ENCODE data around the gene HSFY1. TPM values are rescaled to one million over a fixed set of nuclear protein-coding genes. Genes with fewer than 3 reads are reported as not detected.
"Not testable (repeated sequence)": the region's sequence is repeated elsewhere in the genome, so short reads cannot be mapped to it uniquely, and the experiment has no call there.

The HSFY1 gene, protein sequence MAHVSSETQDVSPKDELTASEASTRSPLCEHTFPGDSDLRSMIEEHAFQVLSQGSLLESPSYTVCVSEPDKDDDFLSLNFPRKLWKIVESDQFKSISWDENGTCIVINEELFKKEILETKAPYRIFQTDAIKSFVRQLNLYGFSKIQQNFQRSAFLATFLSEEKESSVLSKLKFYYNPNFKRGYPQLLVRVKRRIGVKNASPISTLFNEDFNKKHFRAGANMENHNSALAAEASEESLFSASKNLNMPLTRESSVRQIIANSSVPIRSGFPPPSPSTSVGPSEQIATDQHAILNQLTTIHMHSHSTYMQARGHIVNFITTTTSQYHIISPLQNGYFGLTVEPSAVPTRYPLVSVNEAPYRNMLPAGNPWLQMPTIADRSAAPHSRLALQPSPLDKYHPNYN
- not detected for total RNA-seq

DNA sequence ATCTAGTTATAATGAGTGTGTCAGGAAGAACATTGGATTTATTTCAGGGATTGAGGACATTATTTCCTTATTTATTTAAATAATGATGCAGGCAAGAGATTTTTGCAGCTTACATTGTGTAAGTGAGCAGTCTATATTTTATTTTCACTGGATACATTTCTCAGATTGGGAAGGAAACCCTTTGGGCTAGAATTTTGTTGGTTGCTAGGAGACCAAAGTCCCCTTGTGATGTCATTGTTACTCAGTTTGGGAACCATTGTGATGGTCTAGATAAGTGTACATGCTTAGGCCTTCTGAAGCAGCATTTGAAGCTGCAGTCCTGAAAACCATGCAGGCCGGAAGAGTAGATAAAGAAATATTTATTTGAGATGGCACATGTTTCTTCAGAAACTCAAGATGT lies at the start of gene HSFY1:
HSFY1 (plus strand) TSS at position 301 of the 400 bp plus-strand sequence; CDS start at position 369, 68 bp downstream.
- no CpG with 5 or more reads among the region's 1 CpG for WGBS
- H3K27ac ChIP-seq; DNase-seq (ENCODE audit: low spot score in 2 of 2); H3K9me3 ChIP-seq; H3K27me3 ChIP-seq; H3K36me3 ChIP-seq; H3K4me1 ChIP-seq; H3K4me3 ChIP-seq: not testable (repeated sequence)

DNA sequence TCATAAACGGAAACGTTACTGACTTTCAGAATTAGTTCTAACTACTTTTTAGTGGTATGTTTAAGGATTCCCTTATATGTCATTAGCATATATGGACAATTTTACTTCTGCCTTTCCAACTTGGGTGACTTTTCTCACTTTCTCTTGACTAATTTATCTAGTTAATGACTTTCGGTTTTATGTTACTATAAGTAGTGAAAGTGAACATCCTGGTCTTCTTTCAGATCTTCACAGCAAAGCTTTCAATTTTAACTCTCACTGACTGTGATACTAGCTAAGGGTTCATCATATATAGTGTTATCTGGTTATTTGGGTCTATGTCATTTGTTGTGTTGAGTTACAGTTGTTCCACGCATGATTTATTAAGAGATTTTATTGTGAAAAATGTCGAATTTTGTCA lies 42.3 kb upstream of the HSFY1 start:
- not testable (repeated sequence) for H3K4me1 ChIP-seq; H3K4me3 ChIP-seq; H3K27me3 ChIP-seq; DNase-seq (ENCODE audit: low spot score in 2 of 2); H3K9me3 ChIP-seq; H3K27ac ChIP-seq; H3K36me3 ChIP-seq
- no CpG with 5 or more reads among the region's 5 CpGs for WGBS

DNA sequence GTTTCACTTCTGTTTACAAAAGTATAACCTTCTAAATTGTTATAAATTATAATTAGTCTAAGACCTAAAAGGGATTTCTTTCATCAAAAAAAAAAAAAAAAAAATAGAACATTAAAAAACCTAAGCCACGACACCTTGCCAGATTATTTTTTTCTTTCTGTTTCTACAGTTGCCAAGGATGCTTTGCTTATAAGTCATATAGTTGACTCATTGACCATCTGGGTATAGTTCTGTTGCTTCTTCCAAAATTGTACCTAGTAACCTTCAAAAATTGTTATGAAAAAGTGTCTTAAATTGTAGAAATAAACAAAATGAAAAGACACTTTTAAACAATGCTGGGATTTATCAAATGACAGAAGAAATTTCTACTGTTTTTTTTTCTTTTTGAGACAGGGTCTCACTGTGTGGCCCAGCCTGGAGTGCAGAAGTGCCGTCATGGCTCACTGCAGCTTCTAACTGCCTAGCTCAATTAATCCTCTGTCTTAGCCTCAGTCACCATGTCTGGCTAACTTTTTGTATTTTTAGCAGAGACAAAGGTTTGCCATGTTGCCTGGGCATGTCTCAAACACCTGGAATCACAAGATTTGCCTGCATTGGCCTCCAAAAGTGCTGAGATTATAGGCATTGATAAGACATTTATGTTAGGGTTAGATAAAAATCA lies 15.4 kb upstream of the HSFY1 start:
- H3K27ac ChIP-seq; DNase-seq (ENCODE audit: low spot score in 2 of 2); H3K36me3 ChIP-seq; H3K4me1 ChIP-seq; H3K4me3 ChIP-seq; H3K27me3 ChIP-seq; H3K9me3 ChIP-seq: not testable (repeated sequence)
- no CpG with 5 or more reads among the region's 2 CpGs for WGBS

- H3K4me3 ChIP-seq; H3K9me3 ChIP-seq; H3K4me1 ChIP-seq; H3K27ac ChIP-seq; H3K27me3 ChIP-seq; H3K36me3 ChIP-seq; DNase-seq (ENCODE audit: low spot score in 2 of 2): not testable (repeated sequence)
- WGBS, result no CpG with 5 or more reads among the region's 1 CpG
Observed at GRCh38 chrY:18538952-18539351, 7.6 kb upstream of the HSFY1 start.

DNA sequence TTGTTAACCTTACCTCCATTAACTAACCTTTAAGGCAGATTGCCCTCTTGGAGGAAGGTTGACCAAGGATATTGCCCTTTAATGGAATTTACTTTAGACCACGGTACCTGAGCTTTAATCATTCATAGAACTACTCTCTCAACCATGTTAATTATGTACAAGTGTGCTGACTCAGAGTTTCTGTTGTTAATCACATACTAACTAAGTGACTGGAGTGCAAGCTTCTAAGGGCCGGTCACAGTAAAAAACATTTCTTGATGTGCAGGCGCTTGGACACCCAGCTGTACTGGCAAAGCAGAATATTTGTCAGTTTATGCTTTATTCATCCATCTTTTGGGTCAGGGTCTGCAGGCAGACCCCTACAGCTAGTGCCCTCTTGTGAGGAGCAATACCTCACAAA lies 6.6 kb downstream of the HSFY1 start:
- no CpG with 5 or more reads among the region's 3 CpGs for WGBS
- H3K4me3 ChIP-seq; H3K9me3 ChIP-seq; H3K27ac ChIP-seq; DNase-seq (ENCODE audit: low spot score in 2 of 2); H3K4me1 ChIP-seq; H3K27me3 ChIP-seq; H3K36me3 ChIP-seq: not testable (repeated sequence)

GRCh38 chrY:18565915-18566314 lies 19.4 kb downstream of the HSFY1 start:
- not testable (repeated sequence) for H3K4me1 ChIP-seq; H3K9me3 ChIP-seq; H3K27me3 ChIP-seq; H3K36me3 ChIP-seq; H3K4me3 ChIP-seq; DNase-seq (ENCODE audit: low spot score in 2 of 2); H3K27ac ChIP-seq
- no CpG with 5 or more reads among the region's 3 CpGs for WGBS

Other genes starting within 250 kb of the HSFY1 start
- gene HSFY2, start 227.0 kb downstream of the HSFY1 start, total RNA-seq, result not detected

Data from suprapubic skin (tissue), 4 donors.